ENCODE data around the gene IFT27. TPM values are rescaled to one million over a fixed set of nuclear protein-coding genes. Genes with fewer than 3 reads are reported as not detected.

Gene IFT27
- total RNA-seq, 4 donors from 2014 or later = 19.7 to 27.7 (median 22.8) TPM

DNA sequence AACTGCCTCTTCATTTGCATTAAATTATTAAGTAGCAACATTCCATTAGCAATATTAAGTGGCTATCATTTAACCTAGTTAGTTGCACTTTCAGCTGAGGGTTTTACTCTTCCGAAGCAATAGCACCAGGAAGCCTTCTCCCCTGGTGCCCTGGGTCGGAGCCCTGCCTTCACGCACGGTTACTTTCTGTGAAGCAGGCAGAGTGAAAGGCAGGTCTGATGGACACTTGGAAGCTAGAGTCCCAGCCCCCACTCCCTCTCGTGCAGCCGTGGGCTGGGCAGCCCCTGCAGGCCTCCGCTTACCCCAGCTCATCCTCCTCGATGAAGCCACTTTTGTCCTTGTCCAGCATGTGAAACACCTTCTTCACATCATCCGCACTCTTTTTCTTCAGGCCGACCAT lies 38.9 kb upstream of the IFT27 start:
- Histone ChIP-seq H3K4me3 (no peak overlapping the region), H3K9me3 (no peaks in the 10 kb centered on the region), H3K36me3 (no peaks in the 10 kb centered on the region), H3K27ac (no peak overlapping the region), H3K4me1 (peaks cover 0 to 14% (median 2%) of the 10 kb centered on the region in 4 donors), H3K27me3 (peaks cover 0 to 31% of the 10 kb centered on the region in 2 donors)
- no peak for DNase-seq
- no peak for TF ChIP-seq POLR2A (IDR thresholded peaks at IDR 0.05)
- no peak for TF ChIP-seq CTCF (IDR thresholded peaks at IDR 0.05)

- Histone ChIP-seq H3K4me3 (no peak overlapping the region), H3K27me3 (peaks cover 0 to 7% of the 10 kb centered on the region in 2 donors), H3K36me3 (no peaks in the 10 kb centered on the region), H3K9me3 (no peaks in the 10 kb centered on the region), H3K27ac (no peak overlapping the region), H3K4me1 (peaks cover 0 to 2% (median 0%) of the 10 kb centered on the region in 4 donors)
- DNase-seq = no peak
- TF ChIP-seq POLR2A (IDR thresholded peaks at IDR 0.05) (no peak), CTCF (IDR thresholded peaks at IDR 0.05) (no peak)
Measured at GRCh38 chr22:36811094-36811800, 35.3 kb upstream of the IFT27 start.

- H3K4me3 ChIP-seq = no peak overlapping the region
- no peaks in the 10 kb centered on the region for H3K27me3 ChIP-seq
- no peaks in the 10 kb centered on the region for H3K36me3 ChIP-seq
- H3K9me3 ChIP-seq = no peaks in the 10 kb centered on the region
- TF ChIP-seq CTCF (IDR thresholded peaks at IDR 0.05) (no peak), POLR2A (IDR thresholded peaks at IDR 0.05) (no peak)
- H3K4me1 ChIP-seq = no peaks in the 10 kb centered on the region
- H3K27ac ChIP-seq = no peak overlapping the region
- no peak for DNase-seq
Measured at GRCh38 chr22:36809351-36809750, 33.4 kb upstream of the IFT27 start.

DNA sequence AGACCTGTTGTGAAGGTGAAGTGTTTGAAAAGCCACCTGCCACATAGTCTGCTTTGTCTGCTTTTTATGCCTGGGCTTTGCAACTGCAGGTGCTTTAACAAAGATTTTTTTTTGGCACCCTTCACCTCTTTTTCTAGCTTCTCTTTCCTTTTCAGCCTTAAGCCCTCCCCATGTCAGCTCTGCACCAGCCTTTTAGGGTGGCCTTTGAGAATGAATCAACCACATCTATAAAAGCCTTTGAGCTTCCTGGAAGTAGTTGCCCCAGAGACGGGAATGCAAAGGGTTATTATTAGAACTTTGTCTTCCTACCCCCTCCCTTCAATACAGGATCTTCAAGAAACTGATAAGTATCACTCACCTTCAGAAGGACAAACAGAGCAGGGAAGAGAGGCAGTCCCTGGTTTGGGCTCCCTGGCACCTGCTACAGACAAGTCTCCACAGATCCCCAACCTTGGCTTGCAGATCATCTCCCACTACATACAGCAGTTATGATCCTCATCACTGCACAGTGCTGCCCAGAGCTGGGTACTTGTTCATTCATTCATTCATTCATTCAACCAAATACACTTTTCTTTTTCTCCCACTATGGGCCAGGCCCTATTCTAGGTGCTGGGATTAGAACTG lies 32.9 kb upstream of the IFT27 start:
- no peaks in the 10 kb centered on the region for H3K4me1 ChIP-seq
- no peak overlapping the region for H3K27ac ChIP-seq
- TF ChIP-seq POLR2A (IDR thresholded peaks at IDR 0.05) (no peak), CTCF (IDR thresholded peaks at IDR 0.05) (no peak)
- no peak overlapping the region for H3K4me3 ChIP-seq
- no peaks in the 10 kb centered on the region for H3K36me3 ChIP-seq
- DNase-seq = no peak
- H3K27me3 ChIP-seq = no peaks in the 10 kb centered on the region
- H3K9me3 ChIP-seq = no peaks in the 10 kb centered on the region

GRCh38 chr22:36807627-36808026 lies 31.7 kb upstream of the IFT27 start:
- no peak overlapping the region for H3K4me3 ChIP-seq
- H3K27ac ChIP-seq = no peak overlapping the region
- H3K36me3 ChIP-seq = no peaks in the 10 kb centered on the region
- H3K27me3 ChIP-seq = no peaks in the 10 kb centered on the region
- DNase-seq = no peak
- H3K9me3 ChIP-seq = no peaks in the 10 kb centered on the region
- no peak for TF ChIP-seq CTCF (IDR thresholded peaks at IDR 0.05)
- TF ChIP-seq POLR2A (IDR thresholded peaks at IDR 0.05) = no peak
- no peaks in the 10 kb centered on the region for H3K4me1 ChIP-seq
